ENCODE measurements around the gene ACTN2.

DNA sequence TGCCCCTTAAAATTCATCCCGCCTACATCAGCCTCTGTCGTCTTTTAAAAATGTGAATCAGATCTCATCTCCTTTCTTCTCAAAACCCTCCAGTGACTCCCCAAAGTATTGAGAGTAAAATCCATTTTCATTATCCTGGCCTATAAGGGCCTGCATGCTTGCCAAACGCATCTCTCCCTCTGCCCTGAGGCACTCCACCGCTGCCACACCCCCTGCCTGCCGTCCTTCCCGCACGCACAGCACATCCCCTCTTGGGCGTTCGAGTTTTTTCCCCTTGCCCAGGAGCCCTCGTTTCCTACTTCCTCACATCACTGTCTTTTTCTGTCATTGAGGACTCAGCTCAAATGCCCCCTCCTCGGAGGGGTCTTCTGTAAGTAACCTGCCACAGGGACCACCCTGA is 55.5 kb downstream of the ACTN2 start:
- TF ChIP-seq EZH2 (IDR thresholded peaks at IDR 0.05) (no peak), POLR2AphosphoS5 (IDR thresholded peaks at IDR 0.05; ENCODE audit: borderline replicate concordance, low read depth, low read length) (no peak)
